ENCODE results near the gene PTTG1IP. TPM values are rescaled to one million over a fixed set of nuclear protein-coding genes. Genes with fewer than 3 reads are reported as not detected.

The PTTG1IP gene
- total RNA-seq, 2 donors from 2014 or later, result 284 to 303 TPM

DNA sequence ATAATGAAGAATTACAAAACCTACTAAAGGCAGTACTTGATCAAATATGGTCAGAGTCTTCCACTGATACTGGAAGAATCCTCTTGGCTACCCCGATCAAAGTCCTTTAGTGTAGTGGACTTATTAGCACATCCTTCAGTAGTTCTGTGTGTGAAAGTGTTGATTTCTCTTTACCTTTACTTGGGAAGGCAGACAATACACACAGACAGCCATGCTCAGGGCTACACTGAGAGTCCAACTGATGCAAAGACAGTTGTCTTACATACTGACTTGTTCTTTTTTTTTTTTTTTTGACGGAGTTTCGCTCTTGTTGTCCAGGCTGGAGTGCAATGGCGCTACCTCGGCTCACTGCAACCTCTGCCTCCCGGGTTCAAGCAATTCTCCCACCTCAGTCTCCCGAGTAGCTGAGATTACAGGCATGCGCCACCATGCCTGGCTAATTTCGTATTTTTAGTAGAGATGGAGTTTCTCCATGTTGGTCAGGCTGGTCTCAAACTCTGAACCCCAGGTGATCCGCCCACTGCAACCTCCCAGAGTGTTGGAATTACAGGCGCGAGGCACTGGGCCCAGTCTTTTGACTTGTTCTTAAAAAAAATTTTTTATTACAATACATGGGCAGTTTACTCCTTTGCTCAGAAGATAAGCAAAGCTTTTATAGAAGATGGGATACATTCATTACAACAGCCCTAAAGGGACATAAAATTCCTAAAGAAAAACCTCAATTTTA lies 3.5 kb upstream of the PTTG1IP start:
- TF ChIP-seq, protein P1, sequence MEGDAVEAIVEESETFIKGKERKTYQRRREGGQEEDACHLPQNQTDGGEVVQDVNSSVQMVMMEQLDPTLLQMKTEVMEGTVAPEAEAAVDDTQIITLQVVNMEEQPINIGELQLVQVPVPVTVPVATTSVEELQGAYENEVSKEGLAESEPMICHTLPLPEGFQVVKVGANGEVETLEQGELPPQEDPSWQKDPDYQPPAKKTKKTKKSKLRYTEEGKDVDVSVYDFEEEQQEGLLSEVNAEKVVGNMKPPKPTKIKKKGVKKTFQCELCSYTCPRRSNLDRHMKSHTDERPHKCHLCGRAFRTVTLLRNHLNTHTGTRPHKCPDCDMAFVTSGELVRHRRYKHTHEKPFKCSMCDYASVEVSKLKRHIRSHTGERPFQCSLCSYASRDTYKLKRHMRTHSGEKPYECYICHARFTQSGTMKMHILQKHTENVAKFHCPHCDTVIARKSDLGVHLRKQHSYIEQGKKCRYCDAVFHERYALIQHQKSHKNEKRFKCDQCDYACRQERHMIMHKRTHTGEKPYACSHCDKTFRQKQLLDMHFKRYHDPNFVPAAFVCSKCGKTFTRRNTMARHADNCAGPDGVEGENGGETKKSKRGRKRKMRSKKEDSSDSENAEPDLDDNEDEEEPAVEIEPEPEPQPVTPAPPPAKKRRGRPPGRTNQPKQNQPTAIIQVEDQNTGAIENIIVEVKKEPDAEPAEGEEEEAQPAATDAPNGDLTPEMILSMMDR (IDR thresholded peaks at IDR 0.05), result no peak
- Histone ChIP-seq H3K27me3 (no peaks in the 10 kb centered on the region), H3K4me3 (no peak overlapping the region), H3K36me3 (no peaks in the 10 kb centered on the region), H3K9me3 (no peaks in the 10 kb centered on the region), H3K4me1 (peaks cover 0 to 39% of the 10 kb centered on the region in 2 donors), H3K27ac (no peak overlapping the region)
- no peak for DNase-seq (ENCODE audit: low spot score)

DNA sequence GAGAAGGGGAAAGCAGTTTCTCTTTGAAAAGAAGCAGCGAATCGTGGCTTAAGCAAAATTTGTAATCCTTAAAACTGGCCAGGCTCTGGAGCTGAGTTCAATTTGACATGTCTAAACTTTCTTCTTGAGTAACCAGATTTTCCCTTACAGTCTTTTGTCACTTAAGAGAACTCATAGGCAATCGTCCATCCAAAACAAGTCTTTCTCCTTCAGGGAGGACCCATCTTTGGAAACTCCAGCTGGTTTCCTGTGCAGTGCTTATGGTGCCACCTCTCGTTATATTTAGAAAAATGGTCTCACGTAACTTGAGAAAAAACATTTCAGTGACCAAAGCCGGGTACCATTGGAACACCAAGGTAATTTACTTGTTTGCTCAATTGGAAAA lies 1.8 kb upstream of the PTTG1IP start:
- DNase-seq (ENCODE audit: low spot score), result no peak
- Histone ChIP-seq H3K27ac (peak overlapping the region; percentile 89 to 97), H3K36me3 (no peaks in the 10 kb centered on the region), H3K9me3 (no peaks in the 10 kb centered on the region), H3K4me1 (peaks cover 0 to 44% of the 10 kb centered on the region in 2 donors), H3K27me3 (no peaks in the 10 kb centered on the region), H3K4me3 (peak overlapping the region; percentile 89 to 93)
- TF ChIP-seq, protein P1 (IDR thresholded peaks at IDR 0.05), result peak in 1 of 2 donors; percentile 49

DNA sequence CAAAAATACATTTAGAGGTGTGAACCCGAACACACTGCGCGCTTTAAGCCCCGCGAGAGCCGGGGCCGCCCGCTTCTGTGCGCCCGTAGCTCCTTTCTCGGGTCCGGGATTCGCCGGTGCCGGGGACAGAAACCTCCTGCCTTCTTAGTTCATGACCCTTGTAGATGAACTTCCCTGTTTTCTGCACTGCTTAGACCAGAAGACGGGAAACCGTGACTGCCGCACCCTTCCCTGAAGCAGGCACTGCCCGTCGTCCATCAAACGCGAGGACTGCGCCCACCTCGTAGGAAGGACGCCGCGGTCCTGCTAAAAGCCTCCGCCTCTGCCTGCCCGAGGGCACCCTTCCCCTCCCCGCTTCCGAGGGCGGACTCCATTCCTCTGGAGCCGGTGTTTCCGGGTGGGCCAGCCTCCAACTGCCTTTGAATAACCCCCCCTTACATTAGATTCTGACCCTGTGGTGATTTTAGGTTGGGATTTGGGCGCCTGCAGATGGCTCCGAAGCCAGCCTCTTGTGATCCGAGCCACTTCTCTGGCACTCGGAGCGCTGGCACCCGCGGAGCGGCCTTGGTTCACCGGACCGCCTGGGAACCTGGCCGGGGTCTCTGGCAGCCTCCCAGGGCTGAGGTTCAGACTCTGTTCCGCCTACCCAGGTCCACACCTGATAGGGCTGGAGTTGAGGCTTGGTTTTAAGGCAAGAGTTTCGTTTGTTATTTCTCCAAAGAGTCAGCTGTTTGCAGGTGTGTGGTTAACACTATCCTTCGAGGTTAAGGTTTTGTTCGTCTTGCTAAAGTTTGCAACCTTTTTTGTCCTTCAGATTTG lies 1.2 kb upstream of the PTTG1IP start:
- Histone ChIP-seq H3K4me3 (peak overlapping the region; percentile 89 to 93), H3K4me1 (peaks cover 0 to 48% of the 10 kb centered on the region in 2 donors), H3K27me3 (no peaks in the 10 kb centered on the region), H3K36me3 (no peaks in the 10 kb centered on the region), H3K27ac (peak overlapping the region; percentile 89 to 97), H3K9me3 (no peaks in the 10 kb centered on the region)
- DNase-seq (ENCODE audit: low spot score), result peak; percentile 85
- TF ChIP-seq, protein P1 (IDR thresholded peaks at IDR 0.05), result no peak

DNA sequence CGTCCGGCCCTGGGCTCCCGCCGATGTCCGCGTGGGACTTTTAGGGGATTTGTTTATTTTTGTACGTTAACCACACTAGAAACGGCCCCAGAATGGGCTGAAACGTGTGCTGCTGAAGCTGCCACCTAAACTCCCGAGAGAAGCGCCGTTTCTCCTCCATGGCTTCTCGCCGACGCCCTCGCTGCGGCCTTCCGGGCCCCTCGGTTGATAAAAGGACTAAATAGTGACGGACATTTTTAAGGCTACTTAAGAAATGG lies 678 bp upstream of the PTTG1IP start:
- Histone ChIP-seq H3K36me3 (no peaks in the 10 kb centered on the region), H3K27ac (peak overlapping the region; percentile 89 to 97), H3K9me3 (no peaks in the 10 kb centered on the region), H3K4me1 (peaks cover 0 to 53% of the 10 kb centered on the region in 2 donors), H3K27me3 (no peaks in the 10 kb centered on the region), H3K4me3 (peak overlapping the region; percentile 89 to 93)
- no peak for DNase-seq (ENCODE audit: low spot score)
- TF ChIP-seq, protein P1 (IDR thresholded peaks at IDR 0.05), result no peak

DNA sequence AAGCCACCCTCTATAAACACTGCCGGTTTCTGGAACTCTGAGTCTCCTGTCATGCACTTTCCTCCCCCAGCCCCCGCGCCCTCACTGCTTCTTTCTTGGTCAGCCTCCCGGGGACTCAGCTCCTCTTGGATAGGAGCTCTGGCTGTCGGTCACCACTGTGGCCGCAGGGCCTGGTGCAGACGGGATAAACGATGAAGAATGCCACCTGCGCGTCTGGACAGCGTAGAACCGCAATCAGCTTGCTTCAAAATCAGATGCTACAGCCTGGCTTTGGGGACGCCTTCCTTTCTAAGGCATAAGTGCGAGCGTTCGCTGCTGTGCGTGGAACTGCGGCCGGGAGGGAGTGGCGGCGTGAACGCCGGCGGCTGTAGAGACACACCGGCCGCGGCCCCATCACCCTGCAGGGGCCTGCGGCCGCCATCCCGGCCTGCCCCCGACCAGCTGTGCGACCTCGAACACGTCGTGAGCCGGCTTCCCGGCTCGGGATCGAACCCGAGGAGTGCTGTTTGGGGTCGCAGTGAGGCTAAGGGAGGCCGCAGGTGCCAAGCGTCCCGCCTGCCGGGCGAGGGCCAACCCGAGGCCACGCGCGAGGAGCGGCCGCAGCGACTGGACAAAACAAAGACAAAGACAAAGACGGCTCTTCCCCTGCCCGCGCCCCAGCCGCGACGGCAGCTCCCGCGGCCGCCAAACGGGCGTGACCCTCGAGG lies 688 bp downstream of the PTTG1IP start:
- Histone ChIP-seq H3K27ac (peak overlapping the region; percentile 89 to 97), H3K27me3 (no peaks in the 10 kb centered on the region), H3K36me3 (no peaks in the 10 kb centered on the region), H3K4me1 (peaks cover 0 to 67% of the 10 kb centered on the region in 2 donors), H3K4me3 (peak overlapping the region; percentile 89 to 93), H3K9me3 (no peaks in the 10 kb centered on the region)
- no peak for DNase-seq (ENCODE audit: low spot score)
- TF ChIP-seq, protein P1 (IDR thresholded peaks at IDR 0.05), result no peak
